Suprapubic skin (tissue), 4 donors: ENCODE data around the gene EML2.

Experiments used
- EP300 ChIP-seq: sonication (generic); formaldehyde crosslinking; IDR thresholded peaks from one replicate; pipeline ENCODE4 v1.6.1; 2017; ENCODE audit warnings: antibody characterized with exemption
- POLR2A ChIP-seq, 2 donors: fragments of 450-650 bp; IDR thresholded peaks; one replicate each; pipeline ENCODE4 v1.6.1; 2017; ENCODE audit warnings: antibody characterized with exemption in 2 of 2, mild to moderate bottlenecking in 2 of 2, moderate library complexity in 2 of 2
- POLR2AphosphoS5 ChIP-seq, 3 donors: sonication (generic); formaldehyde crosslinking; IDR thresholded peaks; one replicate each; pipeline ENCODE4 v1.6.1; 2017; ENCODE audit warnings: antibody characterized with exemption in 3 of 3
- TF ChIP-seq, protein P1 (sequence below), 2 donors: fragments of 200-600 bp in 1 of 2; fragments of 450-650 bp in 1 of 2; sonication (generic) in 1 of 2; IDR thresholded peaks; one replicate each; pipeline ENCODE4 v1.5.1; 2016 to 2019; ENCODE audit warnings: antibody characterized with exemption in 2 of 2, mild to moderate bottlenecking in 1 of 2, moderate library complexity in 1 of 2

- TF ChIP-seq POLR2AphosphoS5 (IDR thresholded peaks at IDR 0.05) (no peak), POLR2A (IDR thresholded peaks at IDR 0.05) (no peak), EP300 (no peak)
- TF ChIP-seq, protein P1, sequence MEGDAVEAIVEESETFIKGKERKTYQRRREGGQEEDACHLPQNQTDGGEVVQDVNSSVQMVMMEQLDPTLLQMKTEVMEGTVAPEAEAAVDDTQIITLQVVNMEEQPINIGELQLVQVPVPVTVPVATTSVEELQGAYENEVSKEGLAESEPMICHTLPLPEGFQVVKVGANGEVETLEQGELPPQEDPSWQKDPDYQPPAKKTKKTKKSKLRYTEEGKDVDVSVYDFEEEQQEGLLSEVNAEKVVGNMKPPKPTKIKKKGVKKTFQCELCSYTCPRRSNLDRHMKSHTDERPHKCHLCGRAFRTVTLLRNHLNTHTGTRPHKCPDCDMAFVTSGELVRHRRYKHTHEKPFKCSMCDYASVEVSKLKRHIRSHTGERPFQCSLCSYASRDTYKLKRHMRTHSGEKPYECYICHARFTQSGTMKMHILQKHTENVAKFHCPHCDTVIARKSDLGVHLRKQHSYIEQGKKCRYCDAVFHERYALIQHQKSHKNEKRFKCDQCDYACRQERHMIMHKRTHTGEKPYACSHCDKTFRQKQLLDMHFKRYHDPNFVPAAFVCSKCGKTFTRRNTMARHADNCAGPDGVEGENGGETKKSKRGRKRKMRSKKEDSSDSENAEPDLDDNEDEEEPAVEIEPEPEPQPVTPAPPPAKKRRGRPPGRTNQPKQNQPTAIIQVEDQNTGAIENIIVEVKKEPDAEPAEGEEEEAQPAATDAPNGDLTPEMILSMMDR (IDR thresholded peaks at IDR 0.05), result no peak
Measured at GRCh38 chr19:45660636-45661035, 21.4 kb upstream of the EML2 start.
